Fibroblast of upper back skin (primary cell): ENCODE data around the gene NRXN2.
A peak's percentile ranks its signal among the peaks of the same experiment; 100 is the strongest.
"Not testable (repeated sequence)": the region's sequence is repeated elsewhere in the genome, so short reads cannot be mapped to it uniquely, and the experiment has no call there.

Experiments used
- DNase-seq: peaks from one replicate; pipeline ENCODE4 v3.0.0-alpha.2; 2013

NRXN2 gene

DNA sequence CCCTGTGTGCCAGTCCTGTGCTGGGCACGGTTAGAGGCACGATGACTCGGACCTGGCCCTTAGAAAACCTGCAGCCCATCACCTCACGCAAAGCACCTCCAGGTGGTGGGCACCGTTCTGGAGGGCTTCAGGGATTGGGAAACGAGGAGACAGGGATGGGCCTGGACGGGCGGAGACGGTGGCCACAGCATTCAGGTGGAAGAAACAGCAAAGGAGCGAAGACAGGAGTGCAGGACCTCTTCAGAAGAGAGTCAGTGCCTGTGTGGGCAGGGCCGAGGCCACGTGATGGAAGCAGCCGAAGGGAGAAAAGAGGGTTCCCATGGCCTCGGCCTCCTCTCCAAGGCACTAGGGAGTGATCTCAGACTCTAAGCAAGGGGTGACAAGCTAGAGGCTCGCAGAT is 140.1 kb downstream of the NRXN2 start:
- no peak for DNase-seq

DNA sequence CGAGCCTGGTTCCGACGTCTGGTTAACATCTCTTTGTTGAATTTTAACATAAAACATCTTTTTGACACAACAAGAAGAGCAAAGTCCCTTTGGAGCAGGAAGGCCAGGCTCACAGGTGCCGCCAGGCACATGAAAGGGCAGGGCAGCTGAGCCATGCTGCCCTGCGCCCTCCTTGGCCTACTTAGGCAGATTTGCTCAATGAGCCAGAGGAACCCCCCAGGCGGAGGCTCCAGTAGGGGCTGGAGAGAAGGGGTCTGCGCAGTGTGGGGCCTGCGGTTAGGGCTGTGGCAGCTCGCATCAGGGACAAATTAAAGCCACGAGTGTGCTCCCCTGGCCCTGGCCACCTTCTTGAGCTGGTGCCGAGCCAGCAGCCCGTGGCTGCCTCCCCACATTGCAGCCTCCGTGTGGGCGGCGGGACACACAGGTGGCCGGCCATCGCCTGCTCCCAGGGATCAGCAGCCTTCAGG is 141.9 kb downstream of the NRXN2 start:
- no peak for DNase-seq

DNA sequence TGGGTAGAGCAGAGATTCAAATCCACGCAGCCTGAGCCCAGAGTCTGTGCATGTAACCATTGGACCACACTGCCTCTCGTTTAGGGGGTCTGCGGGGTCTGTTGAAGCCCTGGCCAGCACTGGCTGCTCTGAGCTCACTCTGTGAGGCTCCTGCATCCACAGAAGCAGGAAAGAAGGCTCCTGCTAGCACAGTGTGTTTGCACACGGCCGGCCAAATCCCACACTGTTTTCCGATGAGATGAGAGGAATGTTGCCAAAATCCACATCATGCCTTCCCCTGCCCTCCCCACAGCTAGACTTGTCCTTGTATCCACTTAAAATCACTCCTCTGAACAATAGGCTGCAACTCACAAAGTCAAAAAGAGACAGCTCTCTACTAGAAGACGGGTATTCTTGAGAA is 142.6 kb downstream of the NRXN2 start:
- DNase-seq: no peak

- no peak for DNase-seq
These were observed 145.8 kb downstream of the NRXN2 start for GRCh38 chr11:64577202-64577601.

DNA sequence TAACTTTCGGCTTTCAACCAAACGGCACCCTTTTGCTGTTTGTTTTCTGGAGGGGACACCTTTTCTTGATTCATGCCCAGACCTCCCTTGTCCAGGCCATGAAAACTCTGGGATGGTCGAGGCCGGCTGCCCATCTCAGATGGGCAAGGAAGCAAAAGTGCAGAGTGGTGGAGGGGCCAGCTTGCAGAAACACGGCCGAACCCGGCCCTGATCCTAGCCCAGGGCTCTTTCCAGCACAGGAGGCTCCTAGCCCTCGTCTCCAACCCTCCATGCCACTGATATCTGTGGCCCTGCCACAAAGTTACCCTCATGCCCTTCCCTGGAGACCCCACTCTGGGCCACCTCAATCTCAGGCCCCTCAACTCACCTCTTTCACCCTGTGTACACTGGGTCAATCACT is 150.9 kb downstream of the NRXN2 start:
- DNase-seq: no peak

GRCh38 chr11:64571410-64572091 is 151.4 kb downstream of the NRXN2 start:
- peak; percentile 31 for DNase-seq

GRCh38 chr11:64571050-64571409 is 152.0 kb downstream of the NRXN2 start:
- no peak for DNase-seq

DNA sequence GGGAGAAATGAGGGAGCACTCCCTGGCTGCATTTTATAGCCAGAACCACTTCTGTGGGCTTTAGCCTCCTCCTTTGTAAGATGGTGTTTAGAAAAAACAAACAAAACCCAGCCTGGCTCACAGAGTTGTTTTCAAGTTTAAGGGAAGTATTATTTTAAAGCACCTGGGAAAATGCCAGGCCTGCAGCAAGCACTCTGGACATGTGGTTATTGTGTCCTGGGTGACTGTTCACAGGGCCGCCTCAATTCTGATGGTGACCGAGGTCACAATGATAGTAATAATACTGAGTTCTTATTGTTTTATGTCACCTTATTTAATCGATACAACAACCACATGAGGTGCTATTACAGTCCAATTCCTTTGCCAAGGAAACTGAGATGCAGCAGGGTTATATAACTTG is 152.7 kb downstream of the NRXN2 start:
- DNase-seq: no peak

DNA sequence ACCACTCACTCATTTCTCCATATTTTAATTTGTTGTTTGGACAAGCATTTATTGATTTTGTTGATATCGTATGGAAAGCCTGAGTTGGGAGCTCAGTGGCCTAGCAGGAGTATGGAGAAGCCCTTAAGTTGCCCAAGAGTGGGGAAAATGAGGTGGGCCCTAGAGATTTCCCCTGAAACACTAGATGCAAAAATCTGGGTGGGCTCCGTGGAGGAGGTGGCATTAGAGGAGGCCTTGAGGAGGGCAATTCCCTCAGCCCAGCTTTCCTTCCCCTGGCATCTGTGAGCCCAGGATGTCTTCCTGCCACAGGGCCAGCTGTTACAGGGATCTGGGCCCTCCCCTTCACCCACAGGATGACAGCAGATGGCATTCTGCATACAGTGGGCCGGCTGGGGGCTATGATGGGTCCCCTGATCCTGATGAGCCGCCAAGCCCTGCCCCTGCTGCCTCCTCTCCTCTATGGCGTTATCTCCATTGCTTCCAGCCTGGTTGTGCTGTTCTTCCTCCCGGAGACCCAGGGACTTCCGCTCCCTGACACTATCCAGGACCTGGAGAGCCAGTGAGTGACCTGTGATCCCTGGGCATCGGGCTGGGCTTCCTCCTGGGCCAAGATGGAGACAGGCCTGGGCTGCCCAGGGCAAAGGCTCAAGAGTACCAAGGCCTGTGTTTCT is 153.6 kb downstream of the NRXN2 start:
- no peak for DNase-seq

DNA sequence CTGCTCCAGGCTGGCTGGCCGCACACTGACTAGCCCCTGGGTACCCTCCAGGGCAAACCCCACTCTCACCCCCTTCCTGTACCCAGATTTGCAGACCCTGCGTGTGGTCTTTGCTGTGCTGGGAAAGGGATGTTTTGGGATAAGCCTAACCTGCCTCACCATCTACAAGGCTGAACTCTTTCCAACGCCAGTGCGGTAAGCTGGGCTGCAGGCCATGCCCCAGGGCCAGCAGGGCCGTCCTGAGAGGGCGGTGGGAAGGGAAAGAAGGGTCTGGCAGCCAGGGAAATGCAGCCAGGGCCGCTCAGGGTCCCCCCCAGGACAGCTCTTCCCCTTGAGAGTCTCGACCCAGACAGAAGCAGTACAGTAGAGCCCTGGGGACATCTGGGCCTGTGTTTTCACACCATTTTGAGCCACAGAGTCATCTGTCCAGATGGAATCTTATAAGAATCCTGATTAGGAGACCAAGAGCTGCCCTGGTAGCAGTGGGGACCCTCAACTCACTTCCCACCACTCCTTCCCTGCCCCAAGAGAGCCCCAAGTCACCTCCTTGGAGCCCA is 154.3 kb downstream of the NRXN2 start:
- no peak for DNase-seq

DNA sequence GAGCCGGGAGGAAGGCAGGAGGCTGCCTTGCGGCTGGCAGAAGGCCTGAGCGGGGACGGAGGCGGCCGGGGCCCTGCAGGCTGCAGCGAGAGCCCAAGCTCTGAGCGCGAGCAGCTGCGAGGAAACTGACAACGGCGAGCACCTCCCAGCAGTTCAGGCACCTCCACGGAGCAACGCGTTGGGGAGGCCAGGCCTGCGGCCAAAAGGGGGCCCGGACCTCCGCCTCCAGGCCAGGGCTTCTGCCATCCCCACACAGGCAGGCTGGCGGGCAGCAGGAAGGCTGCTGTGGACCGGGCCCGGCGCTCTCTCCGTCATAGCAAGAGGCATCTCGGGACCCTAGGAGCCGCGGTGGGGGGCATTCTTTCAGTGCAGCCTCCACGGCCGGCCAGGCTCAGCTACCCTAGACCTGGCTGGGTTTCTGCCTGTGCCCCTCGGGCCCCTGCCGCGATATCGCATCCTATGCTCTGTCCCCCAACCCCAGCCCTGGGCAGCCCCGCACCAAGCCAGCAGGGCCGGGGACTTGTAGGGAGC is 154.9 kb downstream of the NRXN2 start:
- no peak for DNase-seq

GRCh38 chr11:64566915-64567891 is 155.8 kb downstream of the NRXN2 start:
- no peak for DNase-seq

DNA sequence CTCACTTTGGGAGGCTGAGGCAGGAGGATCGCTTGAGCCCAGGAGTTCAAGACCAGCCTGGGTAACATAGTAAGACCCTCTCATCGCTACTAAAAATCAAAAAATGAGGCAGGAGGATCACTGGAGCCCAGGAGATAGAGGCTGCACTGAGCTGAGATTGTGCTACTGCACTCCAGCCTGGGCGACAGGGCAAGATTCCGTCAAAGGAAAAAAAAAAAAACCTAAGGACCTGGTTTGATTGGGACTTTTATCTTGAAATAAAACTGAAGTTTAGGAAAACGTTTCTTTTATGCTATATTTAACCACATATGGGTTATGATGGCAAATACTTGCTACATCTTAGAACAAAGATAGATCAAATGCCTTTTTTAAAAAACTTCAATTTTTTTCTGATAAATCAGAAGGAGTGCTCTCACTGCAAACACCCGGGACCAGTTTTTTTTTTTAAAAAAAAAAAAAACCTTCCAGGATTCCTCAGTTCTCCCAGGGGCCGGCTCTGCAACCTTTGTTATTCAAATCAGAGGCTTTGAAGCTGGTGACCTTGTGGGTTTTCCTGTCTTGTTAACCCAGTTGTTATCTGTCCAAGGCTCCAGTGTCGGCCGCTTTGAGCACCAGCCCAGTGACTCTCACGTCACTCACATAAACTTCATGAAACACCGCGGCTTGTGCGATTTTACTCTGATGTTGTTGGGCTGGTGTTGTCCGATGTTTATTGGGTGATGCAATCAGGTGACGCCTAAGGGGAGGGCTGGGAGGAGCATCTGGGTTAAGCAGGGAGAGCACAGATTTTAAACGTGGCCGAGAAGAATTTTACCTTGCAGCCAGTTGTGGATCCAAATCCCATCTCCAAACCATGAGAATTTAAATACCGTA is 156.7 kb downstream of the NRXN2 start:
- DNase-seq: peak; percentile 80

DNA sequence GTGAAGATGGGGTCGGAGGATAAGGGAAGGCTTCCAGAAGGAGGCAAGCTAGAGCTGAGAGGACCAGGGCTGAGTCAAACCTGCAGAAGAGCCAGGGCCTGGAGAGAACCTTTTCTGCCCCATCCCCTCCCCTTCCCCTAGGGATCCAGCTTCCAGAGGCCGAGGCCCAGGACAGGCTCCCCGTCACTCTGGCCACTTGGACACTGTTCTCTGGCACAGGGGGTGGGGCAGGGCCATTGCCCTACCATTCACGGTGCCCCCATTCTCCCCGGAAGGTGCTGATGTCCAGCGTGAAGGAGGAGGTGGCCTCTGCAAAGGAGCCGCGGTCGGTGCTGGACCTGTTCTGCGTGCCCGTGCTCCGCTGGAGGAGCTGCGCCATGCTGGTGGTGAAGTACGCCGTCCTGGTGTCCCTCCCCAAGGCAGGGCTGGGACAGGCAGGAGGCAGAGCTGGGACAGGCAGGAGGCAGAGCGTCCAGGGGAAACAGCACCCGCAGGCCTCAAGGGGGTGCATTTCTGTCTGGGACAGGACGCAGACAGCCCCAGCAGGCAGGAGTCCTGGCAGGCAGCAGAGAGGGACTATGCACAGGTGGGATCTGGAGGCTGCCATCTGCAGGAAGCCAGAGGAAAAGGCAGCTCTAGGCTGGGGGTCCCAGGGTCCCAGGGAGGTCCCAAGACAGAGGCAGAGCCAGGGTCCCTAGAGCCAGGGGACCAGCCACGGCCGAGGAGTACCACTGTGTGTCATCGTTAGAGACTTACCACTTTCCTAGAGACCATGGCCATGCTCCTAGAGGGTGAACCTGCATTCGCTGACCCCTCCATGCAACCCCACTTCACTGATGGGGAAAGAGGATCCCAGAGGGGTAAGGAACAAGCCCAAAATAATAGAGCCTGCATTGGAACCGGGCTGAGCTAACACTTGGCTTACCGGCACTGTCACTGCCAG is 157.8 kb downstream of the NRXN2 start:
- no peak for DNase-seq

DNA sequence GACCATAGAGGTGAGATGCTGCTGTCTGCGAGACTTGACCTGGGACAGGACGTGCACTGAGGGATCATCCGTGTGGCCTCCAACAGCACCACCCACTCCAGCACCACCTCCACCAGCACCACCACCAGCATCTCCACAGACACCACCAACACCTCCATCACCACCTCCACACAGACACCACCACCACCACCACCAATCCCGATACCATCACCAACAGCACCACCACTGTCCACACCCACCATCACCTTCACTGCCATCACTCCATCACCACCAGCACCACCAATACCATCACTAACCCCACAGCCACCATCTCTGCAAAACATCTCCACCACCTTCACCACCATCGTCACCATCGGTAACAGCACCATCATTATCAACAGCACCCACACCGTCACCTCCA is 158.6 kb downstream of the NRXN2 start:
- no peak for DNase-seq

DNA sequence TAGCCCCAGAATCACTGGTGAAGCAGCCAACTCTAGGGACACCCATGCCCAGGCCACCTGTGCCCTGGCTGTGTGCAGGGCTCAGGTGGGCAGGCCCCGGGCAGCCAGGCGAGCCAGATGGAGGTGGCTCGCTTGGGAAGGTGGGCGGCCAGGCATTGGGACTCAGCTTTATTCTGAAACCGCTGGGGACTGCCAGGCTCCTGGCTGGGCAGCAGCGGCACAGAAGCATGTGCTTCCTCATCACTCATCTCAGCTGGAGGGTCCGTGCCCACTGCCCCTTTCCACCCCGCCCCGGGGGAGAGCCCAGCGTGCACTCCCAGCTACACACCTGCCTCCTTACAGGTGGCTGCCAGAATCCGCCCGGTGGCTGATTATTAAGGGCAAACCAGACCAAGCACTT is 159.0 kb downstream of the NRXN2 start:
- no peak for DNase-seq

DNA sequence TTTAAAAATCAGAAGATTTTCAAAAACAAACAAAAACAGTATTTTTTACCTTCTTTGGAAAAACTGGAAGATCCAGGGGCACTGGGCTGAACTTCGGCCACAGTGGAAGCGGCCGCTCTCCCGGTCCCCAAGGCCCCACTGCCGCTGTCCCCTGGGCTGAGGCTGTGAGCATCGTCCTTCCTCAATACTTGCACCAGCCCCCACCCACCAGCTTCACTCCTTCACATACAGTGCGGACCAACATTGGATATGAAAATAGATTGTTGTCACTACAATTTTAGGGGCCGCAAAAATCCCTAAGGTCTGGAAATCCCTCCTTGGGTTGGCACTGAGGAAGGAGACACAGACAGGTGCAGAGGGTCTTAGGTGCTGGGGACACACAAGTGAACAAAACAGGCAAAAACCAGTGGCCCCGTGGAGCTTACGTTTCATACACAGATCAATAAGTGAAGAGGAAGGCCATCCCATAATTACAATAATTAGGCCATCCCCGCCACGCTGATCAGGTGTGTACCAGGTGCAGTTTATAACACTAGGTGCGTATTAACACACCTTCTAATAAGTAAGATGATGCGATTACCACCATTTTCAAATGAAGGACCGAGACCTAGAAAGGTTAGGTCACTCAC is 160.2 kb downstream of the NRXN2 start:
- DNase-seq: no peak

DNA sequence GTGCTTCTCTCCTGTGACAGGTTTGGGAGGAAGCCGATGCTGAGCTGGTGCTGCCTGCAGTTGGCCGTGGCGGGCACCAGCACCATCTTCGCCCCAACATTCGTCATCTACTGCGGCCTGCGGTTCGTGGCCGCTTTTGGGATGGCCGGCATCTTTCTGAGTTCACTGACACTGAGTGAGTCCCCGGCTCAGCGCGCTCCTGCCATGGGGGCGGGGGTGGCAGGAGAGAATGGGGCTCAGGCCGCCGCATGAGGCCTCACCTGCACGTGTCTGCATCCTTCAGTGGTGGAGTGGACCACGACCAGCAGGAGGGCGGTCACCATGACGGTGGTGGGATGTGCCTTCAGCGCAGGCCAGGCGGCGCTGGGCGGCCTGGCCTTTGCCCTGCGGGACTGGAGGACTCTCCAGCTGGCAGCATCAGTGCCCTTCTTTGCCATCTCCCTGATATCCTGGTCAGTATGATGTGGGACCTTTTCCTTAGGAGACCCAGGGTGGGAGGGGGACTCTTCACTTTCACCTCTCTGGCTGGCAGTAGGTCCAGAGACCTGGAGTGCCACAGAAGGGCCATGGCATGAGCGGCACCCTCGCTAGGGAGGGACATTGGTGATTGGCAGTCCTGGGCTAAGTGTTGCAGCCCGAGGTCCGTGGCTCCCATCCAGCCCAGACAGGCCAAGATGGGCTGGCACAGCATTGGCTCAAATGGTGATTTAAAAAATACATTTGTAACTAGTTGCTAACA is 160.8 kb downstream of the NRXN2 start:
- no peak for DNase-seq

DNA sequence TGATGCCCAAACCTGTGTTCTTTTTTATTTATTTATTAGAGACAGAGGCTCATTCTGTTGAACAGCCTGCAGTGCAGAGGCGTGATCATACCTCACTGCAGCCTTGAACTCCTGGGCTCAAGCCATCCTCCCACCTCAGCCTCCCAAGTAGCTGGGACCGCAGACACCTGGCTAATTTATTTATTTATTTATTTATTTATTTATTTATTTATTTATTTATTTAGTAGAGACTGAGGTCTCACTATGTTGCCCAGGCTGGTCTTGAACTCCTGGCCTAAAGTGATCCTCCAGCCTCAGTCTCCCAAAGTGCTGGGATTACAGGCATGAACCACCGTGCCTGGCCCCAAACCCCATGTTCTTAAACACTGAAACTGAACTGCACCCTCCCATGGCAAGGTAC is 161.6 kb downstream of the NRXN2 start:
- DNase-seq: not testable (repeated sequence)

DNA sequence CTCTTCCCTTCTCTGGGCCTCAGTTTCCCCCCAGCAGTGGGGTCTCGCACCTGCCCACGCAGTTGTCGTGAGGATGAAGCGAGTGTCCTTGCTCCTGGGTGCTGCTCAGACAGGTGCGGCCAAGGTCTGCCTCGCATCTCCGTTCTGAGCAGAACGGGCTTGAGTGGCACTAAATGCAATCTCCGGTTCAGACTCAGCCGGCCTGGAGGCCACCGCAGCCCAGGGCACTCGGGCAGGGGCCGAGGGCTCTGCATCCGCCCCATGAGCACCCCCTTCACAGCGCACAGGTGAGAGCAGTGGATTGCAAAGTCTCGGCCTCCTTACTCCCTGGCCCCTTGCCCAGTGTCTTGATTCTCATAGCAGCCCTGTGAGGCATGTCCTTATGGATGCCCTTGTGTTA is 162.1 kb downstream of the NRXN2 start:
- no peak for DNase-seq
